Stimulated activated CD8-positive, alpha-beta memory T cell treated with anti-CD3 and anti-CD28 coated beads, Interleukin-15, amount 100 ng/mL, for 24 hours (primary cell): Measurements from ENCODE around the gene PTCRA.
"Not testable (repeated sequence)": the region's sequence is repeated elsewhere in the genome, so short reads cannot be mapped to it uniquely, and the experiment has no call there.

Source experiments
- DNase-seq: peaks from one replicate; pipeline ENCODE4 v3.0.0-alpha.2; 2020; ENCODE audit warnings: low read depth

PTCRA gene

DNA sequence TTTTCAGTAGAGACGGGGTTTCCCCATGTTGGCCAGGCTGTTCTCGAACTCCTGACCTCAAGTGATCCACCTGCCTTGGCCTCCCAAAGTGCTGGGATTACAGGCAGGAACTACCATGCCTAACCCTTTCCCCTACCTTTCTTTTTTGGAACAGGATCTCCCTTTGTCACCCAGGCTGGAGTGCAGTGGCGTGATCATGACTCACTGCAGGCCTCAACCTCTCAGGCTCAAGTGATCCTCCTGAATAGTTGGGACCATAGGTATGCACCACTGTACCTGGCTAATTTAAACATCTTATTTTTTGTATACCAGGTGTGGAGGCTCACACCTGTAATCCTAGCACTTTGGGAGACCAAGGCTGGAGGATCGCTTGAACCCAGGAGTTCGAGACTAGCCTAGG lies 25.5 kb downstream of the PTCRA start:
- DNase-seq = not testable (repeated sequence)

- no peak for DNase-seq
These were observed 26.6 kb downstream of the PTCRA start for GRCh38 chr6:42942444-42942843.

DNA sequence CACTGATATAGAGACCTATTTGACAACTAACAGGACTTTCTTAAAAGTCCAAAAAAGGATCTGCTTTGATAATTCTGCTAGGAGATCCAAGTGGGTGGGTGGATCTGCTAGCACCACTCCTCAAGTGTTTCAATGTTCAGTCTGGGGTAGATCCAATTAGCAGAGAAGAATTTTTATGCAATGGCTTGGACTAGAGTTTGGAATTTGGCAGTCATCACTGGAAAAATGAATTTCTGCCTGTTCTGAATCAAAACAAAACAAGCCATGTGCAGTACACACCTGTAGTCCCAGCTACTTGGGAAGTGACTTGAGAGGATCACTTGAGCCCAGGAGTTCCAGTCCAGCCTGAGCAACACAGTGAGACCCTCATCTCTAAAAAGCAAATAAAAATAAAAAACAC lies 32.1 kb downstream of the PTCRA start:
- DNase-seq = no peak

GRCh38 chr6:42952389-42952788 lies 36.5 kb downstream of the PTCRA start:
- no peak for DNase-seq

DNA sequence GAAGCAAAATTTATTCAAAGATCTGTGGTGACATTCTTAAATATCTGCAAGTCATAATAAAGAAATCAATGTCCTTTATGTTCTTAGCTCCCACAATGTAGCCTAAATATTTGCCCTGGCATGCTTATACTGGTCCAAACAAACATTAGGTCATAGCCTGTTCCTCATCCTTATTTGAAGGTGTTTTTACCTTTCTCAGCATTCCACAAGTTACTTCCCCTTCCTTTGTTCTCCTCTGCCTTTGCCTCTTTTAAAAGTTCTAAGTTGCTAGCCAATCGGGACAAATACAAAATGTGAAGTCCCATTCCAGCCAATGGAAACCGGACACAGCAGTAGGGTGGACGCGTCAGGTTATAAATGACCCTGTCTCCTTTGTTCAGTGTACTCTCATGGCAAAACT lies 38.6 kb downstream of the PTCRA start:
- DNase-seq = not testable (repeated sequence)

DNA sequence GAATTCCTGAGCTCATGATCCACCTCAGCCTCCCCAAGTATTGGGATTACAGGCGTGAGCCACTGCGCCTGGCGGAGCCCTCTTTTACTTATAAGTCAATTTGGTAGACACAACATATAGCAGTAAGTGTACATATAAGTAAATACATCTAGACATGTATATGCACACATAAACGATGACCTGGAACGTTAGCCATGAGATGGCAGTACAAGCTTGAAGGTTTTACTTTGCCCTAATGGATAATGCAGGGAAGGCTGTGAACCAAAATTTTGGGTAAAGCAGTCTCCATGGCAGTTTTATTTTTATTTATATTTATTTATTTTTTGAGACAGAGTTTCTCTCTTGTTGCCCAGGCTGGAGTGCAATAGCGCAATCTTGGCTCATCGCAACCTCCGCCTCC lies 42.3 kb downstream of the PTCRA start:
- no peak for DNase-seq

- DNase-seq = no peak
These were observed 44.0 kb downstream of the PTCRA start for GRCh38 chr6:42959917-42960242.

- DNase-seq = no peak
These were observed 44.6 kb downstream of the PTCRA start, which contains the start of gene GNMT for GRCh38 chr6:42960243-42961019. Gene GNMT, plus strand, starts transcription at chr6:42960754. Its CDS starts 14 bp downstream, at chr6:42960768.

- no peak for DNase-seq
These were observed 45.2 kb downstream of the PTCRA start for GRCh38 chr6:42961020-42961470.

DNA sequence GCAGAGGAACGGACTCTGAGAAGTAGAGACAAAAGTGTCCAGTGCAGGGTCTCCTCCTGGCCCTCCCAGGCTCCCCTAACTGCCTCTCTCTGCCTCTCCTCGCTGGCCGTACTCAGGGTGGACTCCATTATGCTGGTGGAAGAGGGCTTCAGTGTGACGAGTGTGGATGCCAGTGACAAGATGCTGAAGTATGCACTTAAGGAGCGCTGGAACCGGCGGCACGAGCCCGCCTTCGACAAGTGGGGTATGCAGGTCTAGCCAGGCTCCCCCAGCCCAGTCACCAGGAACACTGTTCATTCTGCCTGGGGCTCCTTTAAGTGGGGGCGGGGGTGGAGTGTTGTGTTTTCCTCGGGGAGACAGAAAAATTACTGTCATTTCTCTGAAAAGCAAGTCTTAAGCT lies 46.2 kb downstream of the PTCRA start:
- DNase-seq = no peak

GRCh38 chr6:42962502-42963178 lies 46.8 kb downstream of the PTCRA start:
- DNase-seq = no peak

DNA sequence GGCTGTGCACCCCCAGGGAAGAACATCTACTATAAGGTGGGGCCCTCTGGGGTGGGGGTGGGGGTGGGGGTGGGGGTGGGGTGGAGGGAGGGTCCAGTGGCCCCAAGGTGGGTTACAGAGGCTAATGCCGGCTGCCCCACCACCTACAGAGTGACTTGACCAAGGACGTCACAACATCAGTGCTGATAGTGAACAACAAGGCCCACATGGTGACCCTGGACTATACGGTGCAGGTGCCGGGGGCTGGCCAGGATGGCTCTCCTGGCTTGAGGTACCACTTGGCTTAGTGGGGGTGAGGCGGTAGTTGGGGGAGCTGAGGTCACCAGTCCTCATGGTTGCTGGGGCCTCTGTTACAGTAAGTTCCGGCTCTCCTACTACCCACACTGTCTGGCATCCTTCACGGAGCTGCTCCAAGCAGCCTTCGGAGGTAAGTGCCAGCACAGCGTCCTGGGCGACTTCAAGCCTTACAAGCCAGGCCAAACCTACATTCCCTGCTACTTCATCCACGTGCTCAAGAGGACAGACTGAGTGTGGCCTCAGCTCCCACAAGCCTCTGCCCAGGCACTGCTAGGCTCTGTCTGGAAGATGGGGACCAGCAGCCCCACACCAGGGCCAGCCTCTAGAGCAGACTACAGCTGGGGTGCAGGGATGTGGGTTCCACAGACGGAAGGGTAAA lies 47.5 kb downstream of the PTCRA start:
- no peak for DNase-seq

DNA sequence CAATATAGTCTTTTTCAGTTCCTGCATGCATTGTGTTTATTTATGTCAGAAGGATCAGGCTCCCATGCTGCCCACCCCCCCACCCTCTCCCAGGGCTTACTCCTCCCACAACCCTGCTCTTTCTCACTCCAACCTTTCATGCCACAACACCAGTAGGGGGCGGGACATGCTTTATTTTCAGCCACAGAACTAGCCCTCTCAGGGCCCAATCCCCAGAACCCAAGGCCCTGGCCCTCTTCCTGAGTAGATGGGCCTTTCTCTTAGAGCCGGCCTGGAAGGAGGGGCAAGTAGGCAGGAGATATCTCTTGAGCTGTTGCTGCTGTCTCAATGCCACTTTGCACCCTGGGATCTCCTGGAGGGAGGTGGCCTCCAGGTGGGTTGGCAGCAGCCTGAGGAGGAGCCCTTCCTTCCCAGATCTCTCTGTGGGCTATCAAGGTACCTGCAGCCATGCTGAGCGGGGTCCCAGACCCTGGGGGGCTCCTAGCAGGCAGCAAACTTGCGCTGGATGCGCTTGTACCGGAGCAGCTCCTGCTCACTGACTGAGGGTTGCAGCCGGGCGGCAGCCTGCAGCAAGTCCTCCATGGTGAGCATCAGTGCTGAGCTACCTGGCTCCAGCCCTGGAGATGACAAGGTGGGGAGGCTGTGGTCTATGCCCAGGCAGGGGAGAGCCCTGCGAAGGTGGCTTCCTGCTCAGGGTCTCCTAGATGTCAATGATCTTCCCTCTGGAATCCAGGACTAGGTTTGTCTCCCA lies 48.2 kb downstream of the PTCRA start:
- DNase-seq = no peak

GRCh38 chr6:42966571-42966970 lies 50.7 kb downstream of the PTCRA start:
- no peak for DNase-seq

- DNase-seq = no peak
These were observed 51.4 kb downstream of the PTCRA start for GRCh38 chr6:42967228-42967627.

- no peak for DNase-seq
These were observed 52.4 kb downstream of the PTCRA start for GRCh38 chr6:42968126-42968701.

GRCh38 chr6:42968783-42969182 lies 52.9 kb downstream of the PTCRA start:
- no peak for DNase-seq

- no peak for DNase-seq
These were observed 53.6 kb downstream of the PTCRA start for GRCh38 chr6:42969431-42969830.

DNA sequence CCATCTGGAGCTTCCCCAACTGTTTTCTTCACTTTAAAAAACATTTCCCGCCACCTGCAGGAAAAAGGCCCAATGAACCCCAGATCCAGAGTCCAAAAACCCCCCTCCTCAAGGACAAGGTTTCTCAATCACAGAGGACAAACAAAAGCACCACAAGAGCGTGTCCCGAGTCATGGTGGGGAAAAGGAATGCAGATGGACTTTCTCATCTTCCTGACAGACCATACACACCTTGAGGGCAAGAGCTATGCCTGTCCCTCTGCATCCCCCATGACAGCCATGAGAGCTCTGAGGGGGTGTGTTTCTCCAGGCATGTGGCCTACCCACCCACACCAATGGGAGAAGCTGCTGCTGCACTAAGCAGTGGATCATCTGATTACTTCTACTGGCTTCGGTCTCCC lies 54.1 kb downstream of the PTCRA start:
- DNase-seq = no peak

DNA sequence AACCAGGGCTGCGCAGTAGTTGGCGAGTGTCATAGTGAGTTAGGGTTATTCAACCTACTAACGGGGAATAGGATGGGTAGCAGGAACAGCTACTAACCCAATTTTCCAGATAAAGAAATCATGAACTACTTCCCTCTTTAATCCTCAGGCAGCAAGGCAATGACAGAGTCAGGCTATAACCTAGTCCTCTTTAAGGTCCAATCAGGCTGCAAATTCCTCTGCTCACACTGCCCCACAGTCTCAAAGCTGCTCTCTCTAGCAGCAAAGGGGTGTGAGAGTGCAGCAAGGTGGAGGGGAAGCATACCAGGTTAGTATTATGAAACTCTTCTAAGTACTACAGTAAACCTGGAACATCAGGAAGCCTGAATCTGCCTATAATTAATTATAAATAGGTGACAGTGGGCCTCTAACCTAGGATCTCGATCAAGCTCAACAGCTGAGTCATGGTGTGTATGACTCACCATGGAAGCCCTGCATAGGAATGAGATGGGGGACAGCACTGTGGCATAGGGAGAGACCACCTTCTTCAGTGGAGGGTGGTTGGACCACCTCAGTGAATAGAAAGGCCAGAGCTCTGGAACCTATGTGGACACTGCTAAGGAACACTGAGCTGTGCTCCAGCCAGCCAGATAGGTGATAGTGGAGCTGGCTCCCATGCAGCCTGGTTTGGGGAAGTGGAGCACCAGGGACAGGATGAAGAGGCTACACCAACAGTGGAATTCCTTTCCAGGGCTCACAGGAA lies 55.2 kb downstream of the PTCRA start:
- no peak for DNase-seq

DNA sequence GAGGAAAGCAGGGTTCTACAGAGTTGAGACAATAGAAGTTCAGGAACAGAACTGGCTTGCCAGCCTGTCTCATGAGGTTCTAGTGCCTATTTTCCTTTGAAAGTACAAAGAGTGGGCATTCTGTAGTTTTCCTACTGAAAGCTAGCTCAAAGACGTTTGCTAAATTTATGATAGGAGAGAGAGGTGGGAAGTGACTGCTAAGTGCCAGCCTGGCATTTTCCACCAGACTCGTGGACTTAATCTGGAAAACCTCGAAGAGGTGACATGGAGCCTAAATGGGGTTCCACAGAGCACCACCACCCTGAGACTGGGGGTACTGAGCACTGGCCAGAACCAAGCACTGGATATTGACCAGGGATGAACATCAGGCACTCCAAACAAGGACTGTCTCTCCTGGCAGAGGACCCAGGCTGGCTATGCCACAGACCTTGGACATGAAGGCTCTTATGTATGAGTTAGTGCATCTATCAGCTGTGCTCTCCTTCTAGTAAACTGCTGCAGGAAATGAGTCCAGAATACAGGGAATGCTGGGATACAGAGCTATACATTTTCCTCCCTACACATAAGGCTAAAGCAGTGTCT lies 56.0 kb downstream of the PTCRA start:
- no peak for DNase-seq
